ENCODE results near the gene TAF9B.
"Not testable (repeated sequence)": the region's sequence is repeated elsewhere in the genome, so short reads cannot be mapped to it uniquely, and the experiment has no call there.

The TAF9B gene

DNA sequence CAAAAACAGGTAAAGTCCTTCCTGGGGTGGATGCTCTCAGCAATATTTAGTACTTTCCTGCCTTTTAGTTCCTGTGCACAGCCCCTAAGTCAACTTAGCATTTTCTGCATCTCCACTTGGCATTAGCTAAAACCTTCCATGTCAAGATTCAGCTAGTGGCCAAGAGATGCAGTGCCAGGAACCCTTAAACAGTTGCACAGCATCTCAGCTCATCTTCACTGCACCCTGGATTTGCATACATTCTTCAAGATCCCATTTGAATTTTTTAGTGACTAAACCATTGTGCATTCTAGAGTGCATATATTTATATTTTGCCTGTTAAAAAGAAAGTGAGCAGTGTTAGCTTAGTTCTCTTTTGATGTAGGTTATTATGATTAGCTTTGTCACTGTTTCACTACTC lies 13.7 kb downstream of the TAF9B start:
- not testable (repeated sequence) for H3K4me3 Mint-ChIP-seq, H3K9me3 Mint-ChIP-seq, H3K27ac Mint-ChIP-seq, DNase-seq
- Mint-ChIP-seq H3K36me3 (ENCODE audit: low read depth) (peaks cover 97% of the 10 kb centered on the region), H3K27me3 (peaks cover 17% of the 10 kb centered on the region), H3K4me1 (ENCODE audit: low read depth) (peaks cover 35% of the 10 kb centered on the region)

DNA sequence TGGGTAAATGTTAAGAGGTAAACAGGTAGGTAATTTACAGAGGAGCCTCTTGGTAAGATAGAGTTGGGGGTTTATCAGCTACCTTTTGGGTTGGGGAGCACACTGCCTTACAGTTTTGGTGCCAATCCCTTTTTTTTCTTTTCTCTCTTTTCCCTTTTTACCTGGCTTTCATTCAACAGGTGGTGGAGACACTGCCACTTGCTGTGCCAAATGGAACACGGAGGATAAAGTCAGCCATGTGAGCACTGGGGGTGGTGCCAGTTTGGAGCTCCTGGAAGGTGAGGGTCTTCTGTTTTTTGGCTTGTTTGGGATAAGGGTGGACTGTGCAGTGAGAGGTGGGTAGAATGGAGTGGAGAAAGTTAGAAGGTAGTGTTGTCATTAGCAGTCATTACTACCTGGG lies 14.3 kb downstream of the TAF9B start:
- peaks cover 17% of the 10 kb centered on the region for H3K27me3 Mint-ChIP-seq
- H3K9me3 Mint-ChIP-seq, result no peaks in the 10 kb centered on the region
- no peak for DNase-seq
- peaks cover 95% of the 10 kb centered on the region for H3K36me3 Mint-ChIP-seq (ENCODE audit: low read depth)
- peaks cover 35% of the 10 kb centered on the region for H3K4me1 Mint-ChIP-seq (ENCODE audit: low read depth)
- no peak overlapping the region for H3K4me3 Mint-ChIP-seq
- peak overlapping the region; percentile 14 for H3K27ac Mint-ChIP-seq

DNA sequence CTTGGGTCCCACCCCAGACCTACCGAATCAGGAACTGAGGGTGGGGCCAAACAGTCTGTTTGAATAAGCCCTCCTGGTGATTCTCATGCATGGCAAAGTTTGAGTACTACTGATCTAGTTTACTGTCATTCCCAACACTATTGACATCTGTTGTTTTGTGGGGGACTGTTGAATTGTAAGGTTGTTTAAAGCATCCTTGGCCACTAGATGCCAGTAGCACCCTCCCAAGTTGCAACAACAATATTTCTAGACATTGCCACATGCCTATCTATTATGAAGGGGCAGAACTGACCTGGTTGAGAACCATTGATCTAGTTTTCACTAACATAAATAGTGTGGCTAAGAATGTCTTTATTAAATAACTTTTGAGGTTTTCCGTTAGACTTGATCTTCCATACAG lies 15.1 kb downstream of the TAF9B start:
- Mint-ChIP-seq H3K27ac (peak overlapping the region; percentile 30), H3K9me3 (no peaks in the 10 kb centered on the region), H3K4me1 (ENCODE audit: low read depth) (peaks cover 40% of the 10 kb centered on the region), H3K27me3 (peaks cover 21% of the 10 kb centered on the region), H3K4me3 (no peak overlapping the region), H3K36me3 (ENCODE audit: low read depth) (peaks cover 93% of the 10 kb centered on the region)
- DNase-seq, result no peak

DNA sequence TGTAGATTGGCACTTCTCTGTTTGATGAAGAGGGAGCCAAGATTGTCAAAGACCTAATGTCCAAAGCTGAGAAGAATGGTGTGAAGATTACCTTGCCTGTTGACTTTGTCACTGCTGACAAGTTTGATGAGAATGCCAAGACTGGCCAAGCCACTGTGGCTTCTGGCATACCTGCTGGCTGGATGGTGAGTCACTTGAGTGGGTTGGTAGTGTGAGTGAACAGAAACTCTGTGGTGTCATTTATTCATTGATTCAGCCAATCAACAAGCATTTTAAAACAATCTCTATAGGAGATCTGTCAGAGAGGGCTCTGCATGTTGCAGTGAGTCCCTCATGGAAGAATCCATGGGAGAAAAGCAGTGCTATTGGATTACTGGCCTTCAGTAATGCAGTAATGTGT lies 16.3 kb downstream of the TAF9B start:
- H3K4me3 Mint-ChIP-seq, result no peak overlapping the region
- H3K36me3 Mint-ChIP-seq (ENCODE audit: low read depth), result peaks cover 94% of the 10 kb centered on the region

DNA sequence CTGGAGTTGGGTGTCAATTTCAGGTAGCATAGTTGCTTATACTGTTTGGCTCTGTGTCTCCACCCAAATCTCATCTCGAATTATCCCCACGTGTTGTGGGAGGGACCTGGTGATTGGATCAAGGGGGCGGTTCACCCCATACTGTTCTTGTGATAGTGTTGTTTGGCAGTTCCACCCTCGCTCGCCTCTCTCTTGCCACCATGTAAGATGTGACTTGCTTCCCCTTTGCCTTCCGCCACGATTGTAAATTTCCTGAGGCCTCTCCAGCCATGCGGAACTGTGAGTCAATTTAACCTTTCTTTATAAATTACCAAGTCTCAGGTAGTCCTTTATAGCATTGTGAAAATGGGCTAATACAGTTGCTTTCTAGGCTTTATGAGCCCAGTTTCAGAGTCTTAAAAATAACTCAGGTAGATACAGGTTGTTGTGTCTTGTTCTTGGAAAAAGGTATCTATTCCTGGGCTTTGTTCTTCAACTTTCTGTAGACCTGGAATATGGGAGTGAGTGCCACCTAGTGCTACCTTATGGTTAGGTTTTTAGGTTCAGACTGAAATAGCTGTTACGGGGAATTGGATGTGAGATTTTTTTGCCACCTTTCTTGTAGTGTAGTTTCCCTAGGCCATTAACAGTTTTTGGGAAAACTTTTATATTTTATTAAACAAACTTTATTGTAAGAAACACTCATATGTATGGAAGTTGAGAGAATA lies 19.8 kb downstream of the TAF9B start:
- no peak for DNase-seq
- peaks cover 94% of the 10 kb centered on the region for H3K36me3 Mint-ChIP-seq (ENCODE audit: low read depth)
- H3K27me3 Mint-ChIP-seq, result peaks cover 23% of the 10 kb centered on the region
- H3K4me3 Mint-ChIP-seq, result no peak overlapping the region
- H3K4me1 Mint-ChIP-seq (ENCODE audit: low read depth), result peaks cover 63% of the 10 kb centered on the region
- no peaks in the 10 kb centered on the region for H3K9me3 Mint-ChIP-seq
- peak overlapping the region; percentile 51 for H3K27ac Mint-ChIP-seq

More for the DNA sequence above, 16.3 kb downstream of the TAF9B start:
- peaks cover 20% of the 10 kb centered on the region for H3K27me3 Mint-ChIP-seq
- no peak for DNase-seq
- H3K4me1 Mint-ChIP-seq (ENCODE audit: low read depth), result peaks cover 46% of the 10 kb centered on the region
- no peaks in the 10 kb centered on the region for H3K9me3 Mint-ChIP-seq
- H3K27ac Mint-ChIP-seq, result peak overlapping the region; percentile 83

DNA sequence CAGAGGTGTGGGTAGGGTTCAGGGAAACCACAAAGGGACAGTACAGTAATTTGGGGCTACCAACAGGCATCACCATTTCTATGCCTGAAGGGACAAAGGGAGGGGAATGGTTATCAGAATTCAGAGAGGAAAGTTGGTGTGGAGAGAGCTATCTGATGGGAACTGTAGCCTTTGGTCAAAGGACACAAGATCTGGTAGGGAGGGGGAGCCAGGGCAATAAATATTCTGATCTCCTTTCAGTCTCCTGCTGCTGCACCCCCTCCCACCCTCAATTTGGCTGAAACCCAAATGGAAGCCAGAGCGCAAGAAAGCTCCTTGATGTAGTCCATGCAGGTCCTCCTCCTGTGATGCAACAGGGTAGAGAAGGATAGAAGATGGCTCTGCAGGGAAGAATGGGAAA lies 20.8 kb downstream of the TAF9B start:
- DNase-seq, result no peak
- Mint-ChIP-seq H3K4me1 (ENCODE audit: low read depth) (peaks cover 63% of the 10 kb centered on the region), H3K9me3 (no peaks in the 10 kb centered on the region), H3K27ac (peak overlapping the region; percentile 76), H3K36me3 (ENCODE audit: low read depth) (peaks cover 94% of the 10 kb centered on the region), H3K4me3 (no peak overlapping the region), H3K27me3 (peaks cover 17% of the 10 kb centered on the region)

DNA sequence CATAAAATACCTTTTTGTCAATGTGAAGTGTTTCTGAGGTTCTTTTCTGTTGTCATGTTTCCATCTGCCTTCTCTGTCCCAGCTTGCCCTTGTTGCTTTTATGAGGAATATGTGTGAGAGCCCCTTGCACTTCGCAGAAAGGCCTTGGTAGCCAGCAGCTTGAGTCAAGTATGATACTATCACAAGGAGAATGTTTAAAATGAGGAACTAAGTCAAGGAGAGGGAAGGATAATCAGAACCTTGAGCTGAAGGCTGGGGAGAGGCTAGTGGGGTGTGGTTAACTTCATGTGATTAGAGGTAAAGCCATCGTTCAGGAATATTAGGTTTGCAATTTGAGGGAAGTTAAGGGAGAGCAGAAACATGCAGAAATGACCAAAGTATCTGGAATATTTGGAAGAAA lies 22.7 kb downstream of the TAF9B start:
- no peaks in the 10 kb centered on the region for H3K9me3 Mint-ChIP-seq
- DNase-seq, result no peak
- peak overlapping the region; percentile 23 for H3K27ac Mint-ChIP-seq
- H3K4me3 Mint-ChIP-seq, result no peak overlapping the region
- peaks cover 58% of the 10 kb centered on the region for H3K4me1 Mint-ChIP-seq (ENCODE audit: low read depth)
- H3K27me3 Mint-ChIP-seq, result peaks cover 17% of the 10 kb centered on the region
- peaks cover 94% of the 10 kb centered on the region for H3K36me3 Mint-ChIP-seq (ENCODE audit: low read depth)

DNA sequence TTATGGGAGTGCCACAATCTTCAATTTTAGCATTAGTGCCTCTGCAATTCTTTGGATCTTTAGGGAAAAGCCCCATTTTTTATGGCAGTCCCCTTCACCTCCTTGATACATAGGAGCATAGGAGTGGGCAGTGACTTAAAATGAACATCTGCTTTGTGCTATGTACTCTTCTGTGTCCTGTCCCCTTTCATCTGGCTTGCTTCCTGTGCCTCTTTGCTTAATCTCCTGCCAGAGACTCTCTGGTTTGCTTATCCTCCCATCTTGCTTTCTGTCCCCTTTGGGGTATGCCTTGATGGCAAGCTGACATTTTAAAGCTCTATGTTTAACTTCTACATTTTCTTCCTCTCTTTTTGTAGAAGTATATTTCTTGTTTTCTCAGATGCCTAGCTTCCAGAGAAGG lies 23.1 kb downstream of the TAF9B start:
- DNase-seq, result no peak
- Mint-ChIP-seq H3K36me3 (ENCODE audit: low read depth) (peaks cover 94% of the 10 kb centered on the region), H3K27ac (peak overlapping the region; percentile 23), H3K4me3 (no peak overlapping the region), H3K9me3 (no peaks in the 10 kb centered on the region), H3K4me1 (ENCODE audit: low read depth) (peaks cover 60% of the 10 kb centered on the region), H3K27me3 (peaks cover 17% of the 10 kb centered on the region)

DNA sequence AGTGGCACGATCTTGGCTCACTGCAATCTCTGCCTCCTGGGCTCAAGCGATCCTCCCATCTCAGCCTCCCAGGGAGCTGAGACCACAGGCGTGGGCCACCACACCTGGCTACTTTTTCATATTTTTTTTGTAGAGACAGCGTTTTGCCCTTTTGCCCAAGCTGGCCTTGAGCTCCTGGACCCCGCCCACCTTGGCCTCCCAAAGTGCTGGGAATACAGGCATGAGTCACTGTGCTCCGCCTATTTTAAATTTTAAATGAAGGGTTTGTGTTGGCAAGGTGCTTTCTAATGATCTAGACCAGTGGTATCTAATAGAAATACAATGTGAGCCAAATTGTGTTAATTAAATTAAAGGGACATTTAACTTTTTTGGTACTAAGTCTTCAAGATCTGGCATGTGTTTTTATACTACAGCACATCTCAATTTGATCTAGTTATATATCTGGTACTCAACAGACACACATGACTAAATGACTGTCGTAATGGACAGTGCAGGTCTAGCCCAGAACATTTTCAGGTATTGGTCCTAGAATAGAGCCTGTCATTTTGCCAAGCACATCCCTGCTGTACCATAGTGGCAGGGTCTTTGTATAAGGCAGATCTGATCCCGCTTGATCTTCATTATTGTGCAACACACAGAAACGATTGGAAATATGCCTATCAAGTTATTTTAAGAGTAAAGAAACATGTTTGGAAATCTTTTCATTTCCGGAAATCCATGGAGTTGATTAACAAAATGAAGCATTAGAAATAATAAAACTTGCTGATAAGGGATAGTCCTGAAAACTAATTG lies 28.1 kb downstream of the TAF9B start:
- Mint-ChIP-seq H3K4me1 (ENCODE audit: low read depth) (peaks cover 65% of the 10 kb centered on the region), H3K27me3 (peaks cover 19% of the 10 kb centered on the region), H3K27ac (peak overlapping the region; percentile 11), H3K4me3 (peak overlapping the region; percentile 1), H3K9me3 (no peaks in the 10 kb centered on the region), H3K36me3 (ENCODE audit: low read depth) (peaks cover 93% of the 10 kb centered on the region)
- DNase-seq, result no peak

DNA sequence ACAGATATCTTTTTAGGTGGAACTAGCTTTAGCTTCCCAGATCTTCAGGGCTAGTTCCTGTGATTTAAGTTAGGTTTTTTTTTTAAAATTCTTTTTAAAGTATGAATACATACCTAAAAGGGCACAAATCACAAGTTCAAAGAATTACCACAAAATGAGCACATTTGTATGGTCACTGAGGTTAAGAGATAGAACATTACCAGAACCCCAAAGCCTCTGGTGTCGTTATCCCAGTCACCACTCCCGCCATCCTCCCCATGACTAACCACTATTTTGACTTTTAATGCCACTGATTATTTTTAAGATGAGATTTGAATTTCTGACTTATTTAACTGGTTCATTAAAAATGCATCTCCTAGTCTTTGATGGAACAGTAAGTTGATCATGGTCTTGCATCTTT lies 30.0 kb downstream of the TAF9B start:
- peaks cover 92% of the 10 kb centered on the region for H3K36me3 Mint-ChIP-seq (ENCODE audit: low read depth)
- DNase-seq, result no peak

DNA sequence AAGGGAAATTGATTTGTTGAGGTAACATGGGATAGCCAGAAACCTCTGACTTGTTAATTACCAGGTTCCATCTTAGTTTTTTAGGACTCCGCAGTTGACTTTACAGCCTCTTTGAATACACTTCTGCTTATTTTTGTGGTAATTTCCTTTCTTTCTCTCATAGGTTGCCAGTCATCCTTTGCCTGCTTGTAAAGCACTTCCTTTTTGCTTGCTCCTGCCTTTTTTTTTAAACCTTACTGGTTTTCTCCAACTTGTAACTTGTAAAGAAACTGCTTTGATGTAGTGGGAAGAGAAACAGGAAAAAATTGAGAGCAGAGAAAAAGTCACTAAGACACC lies 32.8 kb downstream of the TAF9B start:
- no peak for DNase-seq
- peak overlapping the region; percentile 90 for H3K27ac Mint-ChIP-seq
- peaks cover 20% of the 10 kb centered on the region for H3K27me3 Mint-ChIP-seq
- peaks cover 53% of the 10 kb centered on the region for H3K4me1 Mint-ChIP-seq (ENCODE audit: low read depth)
- H3K4me3 Mint-ChIP-seq, result peak overlapping the region; percentile 88
- H3K36me3 Mint-ChIP-seq (ENCODE audit: low read depth), result peaks cover 69% of the 10 kb centered on the region
- H3K9me3 Mint-ChIP-seq, result peaks cover 6% of the 10 kb centered on the region

More for the DNA sequence above, 30.0 kb downstream of the TAF9B start:
- Mint-ChIP-seq H3K27ac (peak overlapping the region; percentile 74), H3K27me3 (peaks cover 17% of the 10 kb centered on the region), H3K4me3 (peak overlapping the region; percentile 88), H3K9me3 (no peaks in the 10 kb centered on the region), H3K4me1 (ENCODE audit: low read depth) (peaks cover 52% of the 10 kb centered on the region)

DNA sequence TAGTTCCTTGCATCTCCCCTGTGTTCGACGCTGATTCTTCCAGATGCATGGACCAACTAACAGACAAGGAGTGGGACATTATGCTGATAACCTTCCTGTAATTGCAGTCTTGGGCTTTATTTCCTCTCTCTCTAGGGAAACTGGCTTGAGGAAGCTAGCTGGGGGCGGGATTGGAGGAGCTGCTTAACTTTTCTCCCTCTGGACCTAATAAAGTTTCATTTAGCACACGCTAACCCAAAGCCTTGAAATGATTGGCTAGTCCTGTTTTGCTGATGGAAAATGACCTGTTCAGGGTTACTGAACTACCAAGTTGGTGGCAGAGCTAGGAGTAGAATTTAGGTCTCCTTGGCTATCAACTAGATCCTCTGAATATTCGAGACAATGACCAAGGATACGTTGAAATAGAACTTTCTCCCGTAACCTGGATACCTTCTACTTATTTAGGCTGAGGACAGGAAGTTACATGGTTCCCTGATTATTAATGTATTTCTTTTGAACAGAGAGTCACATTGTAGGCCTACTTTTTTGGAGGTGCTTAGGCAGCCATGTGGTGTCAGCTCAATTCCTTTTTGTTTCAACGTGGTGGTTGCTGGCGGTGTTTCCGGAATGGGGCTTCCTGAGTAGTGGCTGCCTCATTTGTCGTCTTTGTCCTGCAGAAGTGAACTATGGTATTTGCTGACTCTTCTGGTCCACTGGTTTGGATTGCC lies 33.4 kb downstream of the TAF9B start:
- peaks cover 51% of the 10 kb centered on the region for H3K4me1 Mint-ChIP-seq (ENCODE audit: low read depth)
- peak overlapping the region; percentile 90 for H3K27ac Mint-ChIP-seq
- peaks cover 6% of the 10 kb centered on the region for H3K9me3 Mint-ChIP-seq
- peaks cover 22% of the 10 kb centered on the region for H3K27me3 Mint-ChIP-seq
- peaks cover 64% of the 10 kb centered on the region for H3K36me3 Mint-ChIP-seq (ENCODE audit: low read depth)
- H3K4me3 Mint-ChIP-seq, result peak overlapping the region; percentile 88
- DNase-seq, result no peak

DNA sequence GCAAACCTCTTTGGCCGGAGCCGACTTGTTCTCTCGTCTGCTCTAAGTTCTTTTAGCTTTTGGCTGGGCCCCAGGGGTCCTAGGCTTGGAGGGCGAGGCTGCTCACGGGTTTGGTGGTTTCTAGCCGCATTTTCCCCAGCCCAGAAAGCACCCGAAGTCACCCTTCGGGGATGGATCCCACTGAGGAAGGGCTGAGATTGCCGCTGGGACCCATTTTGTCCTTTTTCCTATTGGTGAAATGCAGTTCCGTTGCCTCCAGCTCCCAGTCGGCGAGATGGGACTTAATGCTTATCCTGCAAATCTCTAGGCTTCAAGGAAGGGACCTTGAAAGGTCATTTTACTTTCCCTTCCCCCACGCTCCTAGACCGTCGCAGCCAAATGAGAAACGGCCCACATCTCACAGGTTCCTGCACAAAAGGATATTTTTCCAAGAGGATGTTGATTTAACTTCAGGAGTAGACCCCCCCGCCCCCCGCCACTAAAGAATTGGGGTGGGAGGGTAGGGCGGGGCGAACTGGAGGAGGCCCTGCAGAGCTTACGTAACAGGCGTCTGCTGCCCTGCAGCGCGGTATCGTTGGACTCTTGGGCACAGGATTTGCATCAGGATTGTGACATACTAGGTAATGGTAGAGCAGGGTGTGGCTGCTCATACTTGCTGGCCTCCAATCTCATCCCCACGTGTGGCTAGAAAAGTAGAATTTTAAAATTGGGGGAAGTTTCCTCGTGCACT lies 34.8 kb downstream of the TAF9B start:
- DNase-seq, result peak; percentile 52
- Mint-ChIP-seq H3K9me3 (peaks cover 6% of the 10 kb centered on the region), H3K4me1 (ENCODE audit: low read depth) (peaks cover 44% of the 10 kb centered on the region), H3K4me3 (peak overlapping the region; percentile 88), H3K27me3 (peaks cover 31% of the 10 kb centered on the region), H3K36me3 (ENCODE audit: low read depth) (peaks cover 55% of the 10 kb centered on the region), H3K27ac (peak overlapping the region; percentile 90)
